ENCODE results near the gene PCDHB3. TPM values are rescaled to one million over a fixed set of nuclear protein-coding genes. Genes with fewer than 3 reads are reported as not detected.

PCDHB3 gene
- total and polyA plus RNA-seq, 2 experiments from 2014 or later = 5.2 to 15.3 TPM

- no peak for TF ChIP-seq ZNF114 (CRISPR knock-in tag; IDR thresholded peaks at IDR 0.05)
- TF ChIP-seq POLR2AphosphoS5 (IDR thresholded peaks at IDR 0.05; ENCODE audit: low read depth) = no peak
- no peak for TF ChIP-seq CTCF (conservative IDR thresholded peaks at IDR 0.05; ENCODE audit: low read depth in 2 of 2)
- no peak for TF ChIP-seq ZNF331 (CRISPR knock-in tag; IDR thresholded peaks at IDR 0.05; ENCODE audit: low read depth)
- TF ChIP-seq, protein P1, sequence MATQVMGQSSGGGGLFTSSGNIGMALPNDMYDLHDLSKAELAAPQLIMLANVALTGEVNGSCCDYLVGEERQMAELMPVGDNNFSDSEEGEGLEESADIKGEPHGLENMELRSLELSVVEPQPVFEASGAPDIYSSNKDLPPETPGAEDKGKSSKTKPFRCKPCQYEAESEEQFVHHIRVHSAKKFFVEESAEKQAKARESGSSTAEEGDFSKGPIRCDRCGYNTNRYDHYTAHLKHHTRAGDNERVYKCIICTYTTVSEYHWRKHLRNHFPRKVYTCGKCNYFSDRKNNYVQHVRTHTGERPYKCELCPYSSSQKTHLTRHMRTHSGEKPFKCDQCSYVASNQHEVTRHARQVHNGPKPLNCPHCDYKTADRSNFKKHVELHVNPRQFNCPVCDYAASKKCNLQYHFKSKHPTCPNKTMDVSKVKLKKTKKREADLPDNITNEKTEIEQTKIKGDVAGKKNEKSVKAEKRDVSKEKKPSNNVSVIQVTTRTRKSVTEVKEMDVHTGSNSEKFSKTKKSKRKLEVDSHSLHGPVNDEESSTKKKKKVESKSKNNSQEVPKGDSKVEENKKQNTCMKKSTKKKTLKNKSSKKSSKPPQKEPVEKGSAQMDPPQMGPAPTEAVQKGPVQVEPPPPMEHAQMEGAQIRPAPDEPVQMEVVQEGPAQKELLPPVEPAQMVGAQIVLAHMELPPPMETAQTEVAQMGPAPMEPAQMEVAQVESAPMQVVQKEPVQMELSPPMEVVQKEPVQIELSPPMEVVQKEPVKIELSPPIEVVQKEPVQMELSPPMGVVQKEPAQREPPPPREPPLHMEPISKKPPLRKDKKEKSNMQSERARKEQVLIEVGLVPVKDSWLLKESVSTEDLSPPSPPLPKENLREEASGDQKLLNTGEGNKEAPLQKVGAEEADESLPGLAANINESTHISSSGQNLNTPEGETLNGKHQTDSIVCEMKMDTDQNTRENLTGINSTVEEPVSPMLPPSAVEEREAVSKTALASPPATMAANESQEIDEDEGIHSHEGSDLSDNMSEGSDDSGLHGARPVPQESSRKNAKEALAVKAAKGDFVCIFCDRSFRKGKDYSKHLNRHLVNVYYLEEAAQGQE (IDR thresholded peaks at IDR 0.05; ENCODE audit: unreplicated experiment) = no peak
- no peak for TF ChIP-seq JUNB (IDR thresholded peaks at IDR 0.05; ENCODE audit: unreplicated experiment)
- no peak for TF ChIP-seq STAT1 (IDR thresholded peaks at IDR 0.05; ENCODE audit: unreplicated experiment)
- no peak for TF ChIP-seq ETS1 (IDR thresholded peaks at IDR 0.05)
- TF ChIP-seq, protein P2, sequence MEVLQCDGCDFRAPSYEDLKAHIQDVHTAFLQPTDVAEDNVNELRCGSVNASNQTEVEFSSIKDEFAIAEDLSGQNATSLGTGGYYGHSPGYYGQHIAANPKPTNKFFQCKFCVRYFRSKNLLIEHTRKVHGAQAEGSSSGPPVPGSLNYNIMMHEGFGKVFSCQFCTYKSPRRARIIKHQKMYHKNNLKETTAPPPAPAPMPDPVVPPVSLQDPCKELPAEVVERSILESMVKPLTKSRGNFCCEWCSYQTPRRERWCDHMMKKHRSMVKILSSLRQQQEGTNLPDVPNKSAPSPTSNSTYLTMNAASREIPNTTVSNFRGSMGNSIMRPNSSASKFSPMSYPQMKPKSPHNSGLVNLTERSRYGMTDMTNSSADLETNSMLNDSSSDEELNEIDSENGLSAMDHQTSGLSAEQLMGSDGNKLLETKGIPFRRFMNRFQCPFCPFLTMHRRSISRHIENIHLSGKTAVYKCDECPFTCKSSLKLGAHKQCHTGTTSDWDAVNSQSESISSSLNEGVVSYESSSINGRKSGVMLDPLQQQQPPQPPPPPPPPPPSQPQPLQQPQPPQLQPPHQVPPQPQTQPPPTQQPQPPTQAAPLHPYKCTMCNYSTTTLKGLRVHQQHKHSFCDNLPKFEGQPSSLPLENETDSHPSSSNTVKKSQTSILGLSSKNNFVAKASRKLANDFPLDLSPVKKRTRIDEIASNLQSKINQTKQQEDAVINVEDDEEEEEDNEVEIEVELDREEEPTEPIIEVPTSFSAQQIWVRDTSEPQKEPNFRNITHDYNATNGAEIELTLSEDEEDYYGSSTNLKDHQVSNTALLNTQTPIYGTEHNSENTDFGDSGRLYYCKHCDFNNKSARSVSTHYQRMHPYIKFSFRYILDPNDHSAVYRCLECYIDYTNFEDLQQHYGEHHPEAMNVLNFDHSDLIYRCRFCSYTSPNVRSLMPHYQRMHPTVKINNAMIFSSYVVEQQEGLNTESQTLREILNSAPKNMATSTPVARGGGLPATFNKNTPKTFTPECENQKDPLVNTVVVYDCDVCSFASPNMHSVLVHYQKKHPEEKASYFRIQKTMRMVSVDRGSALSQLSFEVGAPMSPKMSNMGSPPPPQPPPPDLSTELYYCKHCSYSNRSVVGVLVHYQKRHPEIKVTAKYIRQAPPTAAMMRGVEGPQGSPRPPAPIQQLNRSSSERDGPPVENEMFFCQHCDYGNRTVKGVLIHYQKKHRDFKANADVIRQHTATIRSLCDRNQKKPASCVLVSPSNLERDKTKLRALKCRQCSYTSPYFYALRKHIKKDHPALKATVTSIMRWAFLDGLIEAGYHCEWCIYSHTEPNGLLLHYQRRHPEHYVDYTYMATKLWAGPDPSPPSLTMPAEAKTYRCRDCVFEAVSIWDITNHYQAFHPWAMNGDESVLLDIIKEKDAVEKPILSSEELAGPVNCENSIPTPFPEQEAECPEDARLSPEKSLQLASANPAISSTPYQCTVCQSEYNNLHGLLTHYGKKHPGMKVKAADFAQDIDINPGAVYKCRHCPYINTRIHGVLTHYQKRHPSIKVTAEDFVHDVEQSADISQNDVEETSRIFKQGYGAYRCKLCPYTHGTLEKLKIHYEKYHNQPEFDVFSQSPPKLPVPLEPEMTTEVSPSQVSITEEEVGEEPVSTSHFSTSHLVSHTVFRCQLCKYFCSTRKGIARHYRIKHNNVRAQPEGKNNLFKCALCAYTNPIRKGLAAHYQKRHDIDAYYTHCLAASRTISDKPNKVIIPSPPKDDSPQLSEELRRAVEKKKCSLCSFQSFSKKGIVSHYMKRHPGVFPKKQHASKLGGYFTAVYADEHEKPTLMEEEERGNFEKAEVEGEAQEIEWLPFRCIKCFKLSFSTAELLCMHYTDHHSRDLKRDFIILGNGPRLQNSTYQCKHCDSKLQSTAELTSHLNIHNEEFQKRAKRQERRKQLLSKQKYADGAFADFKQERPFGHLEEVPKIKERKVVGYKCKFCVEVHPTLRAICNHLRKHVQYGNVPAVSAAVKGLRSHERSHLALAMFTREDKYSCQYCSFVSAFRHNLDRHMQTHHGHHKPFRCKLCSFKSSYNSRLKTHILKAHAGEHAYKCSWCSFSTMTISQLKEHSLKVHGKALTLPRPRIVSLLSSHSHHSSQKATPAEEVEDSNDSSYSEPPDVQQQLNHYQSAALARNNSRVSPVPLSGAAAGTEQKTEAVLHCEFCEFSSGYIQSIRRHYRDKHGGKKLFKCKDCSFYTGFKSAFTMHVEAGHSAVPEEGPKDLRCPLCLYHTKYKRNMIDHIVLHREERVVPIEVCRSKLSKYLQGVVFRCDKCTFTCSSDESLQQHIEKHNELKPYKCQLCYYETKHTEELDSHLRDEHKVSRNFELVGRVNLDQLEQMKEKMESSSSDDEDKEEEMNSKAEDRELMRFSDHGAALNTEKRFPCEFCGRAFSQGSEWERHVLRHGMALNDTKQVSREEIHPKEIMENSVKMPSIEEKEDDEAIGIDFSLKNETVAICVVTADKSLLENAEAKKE (CRISPR knock-in tag; IDR thresholded peaks at IDR 0.05) = no peak
- TF ChIP-seq CREB1 (CRISPR knock-in tag; IDR thresholded peaks at IDR 0.05; ENCODE audit: low read depth) = no peak
- Histone ChIP-seq H4K20me1 (replicated peaks; ENCODE audit: insufficient read depth) (no peaks in the 10 kb centered on the region), H3K4me2 (no peak overlapping the region), H3K36me3 (ENCODE audit: insufficient read depth) (no peaks in the 10 kb centered on the region), H3K9me2 (ENCODE audit: insufficient read depth) (no peaks in the 10 kb centered on the region), H3K4me3 (no peak overlapping the region), H3K4me1 (ENCODE audit: insufficient read depth) (peaks cover 10% of the 10 kb centered on the region), H2AFZ (no peak overlapping the region), H3K27me3 (ENCODE audit: insufficient read depth) (peaks cover 19% of the 10 kb centered on the region; the same call in 1 of the 2 replicates), H3F3A (replicated peaks; ENCODE audit: low read depth) (no peaks in the 10 kb centered on the region), H3K79me2 (replicated peaks; ENCODE audit: insufficient read depth) (no peaks in the 10 kb centered on the region), H3K27ac (ENCODE audit: low read depth) (no peak overlapping the region)
- Mint-ChIP-seq H3K27ac (no peak overlapping the region), H3K36me3 (ENCODE audit: low read depth) (no peaks in the 10 kb centered on the region; the same call in 1 of the 3 replicates), H3K9me3 (peaks cover 6% of the 10 kb centered on the region; the same call in 2 of the 3 replicates), H3K4me1 (no peaks in the 10 kb centered on the region; the same call in 1 of the 3 replicates), H3K4me3 (no peak overlapping the region), H3K27me3 (ENCODE audit: insufficient read depth, low read depth, poor library complexity) (peaks cover 8% of the 10 kb centered on the region)
- ATAC-seq (no peak), DNase-seq (ENCODE audit: low spot score) (no peak)
Measured at GRCh38 chr5:141082228-141082627, 18.0 kb upstream of the PCDHB3 start.
